NCI-H1417 treated with DMSO at 0.1 percent for 48 hours (cell line): ENCODE results near the gene LBH.

Experiments
- DNase-seq: peaks from one replicate; lab custom pipeline; 2025; lab: John Stamatoyannopoulos, UW

Gene LBH

GRCh38 chr2:30277582-30277981, 46.2 kb downstream of the LBH start:
- DNase-seq, result no peak

GRCh38 chr2:30278419-30278818, 47.1 kb downstream of the LBH start:
- no peak for DNase-seq

- no peak for DNase-seq
These were observed 49.5 kb downstream of the LBH start for GRCh38 chr2:30280596-30281434.

GRCh38 chr2:30282081-30282480, 50.7 kb downstream of the LBH start:
- no peak for DNase-seq

GRCh38 chr2:30282721-30283120, 51.4 kb downstream of the LBH start:
- DNase-seq, result no peak

GRCh38 chr2:30283931-30284565, 52.7 kb downstream of the LBH start:
- no peak for DNase-seq

GRCh38 chr2:30285758-30286157, 54.4 kb downstream of the LBH start:
- no peak for DNase-seq

- DNase-seq, result no peak
These were observed 56.0 kb downstream of the LBH start for GRCh38 chr2:30287190-30287840.

- DNase-seq, result no peak
These were observed 56.7 kb downstream of the LBH start for GRCh38 chr2:30287857-30288513.

GRCh38 chr2:30288561-30288960, 57.2 kb downstream of the LBH start:
- no peak for DNase-seq

GRCh38 chr2:30293303-30293921, 62.1 kb downstream of the LBH start:
- no peak for DNase-seq

- DNase-seq, result no peak
These were observed 62.8 kb downstream of the LBH start for GRCh38 chr2:30294133-30294532.

- DNase-seq, result no peak
These were observed 65.2 kb downstream of the LBH start for GRCh38 chr2:30296496-30296895.

- no peak for DNase-seq
These were observed 67.0 kb downstream of the LBH start for GRCh38 chr2:30298302-30298701.

- no peak for DNase-seq
These were observed 68.8 kb downstream of the LBH start for GRCh38 chr2:30300122-30300455.

- no peak for DNase-seq
These were observed 69.3 kb downstream of the LBH start for GRCh38 chr2:30300456-30301221.

GRCh38 chr2:30301551-30301950, 70.2 kb downstream of the LBH start:
- DNase-seq, result no peak

GRCh38 chr2:30302566-30302965, 71.2 kb downstream of the LBH start:
- DNase-seq, result no peak

GRCh38 chr2:30303095-30303494, 71.8 kb downstream of the LBH start:
- DNase-seq, result no peak

- DNase-seq, result no peak
These were observed 73.9 kb downstream of the LBH start for GRCh38 chr2:30305235-30305634.

GRCh38 chr2:30306522-30306921, 75.2 kb downstream of the LBH start:
- DNase-seq, result no peak

GRCh38 chr2:30308280-30308679, 76.9 kb downstream of the LBH start:
- DNase-seq, result no peak
